NCI-H82 treated with DMSO at 0.1 percent for 48 hours (cell line): Measurements from ENCODE around the gene MYO5B.

Experiments
- DNase-seq: peaks from one replicate; lab custom pipeline; 2025; ENCODE audit not compliant: unreplicated experiment; lab: John Stamatoyannopoulos, UW

MYO5B gene

DNA sequence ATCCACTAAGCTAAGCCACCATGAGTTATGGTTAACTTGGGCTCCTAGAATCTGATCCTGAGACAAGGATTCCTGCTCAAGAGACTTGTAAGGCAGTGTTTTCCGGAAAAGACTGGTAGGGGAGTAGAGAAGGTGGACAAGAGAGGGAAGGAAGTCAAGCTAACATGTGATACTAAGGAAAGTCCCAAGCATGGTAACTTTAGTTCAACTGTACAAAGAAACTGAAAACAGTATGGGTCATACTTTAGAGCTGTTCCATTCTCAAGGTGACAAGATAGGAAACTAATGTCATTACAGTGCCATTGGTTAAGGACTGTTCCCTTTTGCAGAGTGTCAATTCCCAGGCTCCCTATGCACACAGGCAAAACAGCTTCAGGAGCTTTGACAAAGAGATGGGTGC is 5.8 kb downstream of the MYO5B start:
- no peak for DNase-seq

DNA sequence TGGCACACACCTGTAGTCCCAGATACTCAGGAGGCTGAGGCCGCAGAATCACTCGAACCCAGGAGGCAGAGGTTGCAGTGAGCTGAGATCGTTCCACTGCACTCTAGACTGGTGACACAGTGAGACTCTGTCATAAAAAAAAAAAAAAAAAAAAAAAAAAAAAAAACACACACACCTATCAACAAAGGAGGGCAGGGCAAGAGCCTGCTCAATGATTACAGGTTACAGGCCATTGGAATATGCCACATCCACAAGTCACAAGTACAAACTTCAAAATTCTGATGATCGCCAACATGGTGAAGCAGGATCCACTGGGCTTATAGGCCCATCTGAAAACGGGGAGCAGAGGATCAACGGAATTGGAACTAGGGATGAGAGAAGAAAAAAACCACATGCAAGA is 6.3 kb downstream of the MYO5B start:
- no peak for DNase-seq

DNA sequence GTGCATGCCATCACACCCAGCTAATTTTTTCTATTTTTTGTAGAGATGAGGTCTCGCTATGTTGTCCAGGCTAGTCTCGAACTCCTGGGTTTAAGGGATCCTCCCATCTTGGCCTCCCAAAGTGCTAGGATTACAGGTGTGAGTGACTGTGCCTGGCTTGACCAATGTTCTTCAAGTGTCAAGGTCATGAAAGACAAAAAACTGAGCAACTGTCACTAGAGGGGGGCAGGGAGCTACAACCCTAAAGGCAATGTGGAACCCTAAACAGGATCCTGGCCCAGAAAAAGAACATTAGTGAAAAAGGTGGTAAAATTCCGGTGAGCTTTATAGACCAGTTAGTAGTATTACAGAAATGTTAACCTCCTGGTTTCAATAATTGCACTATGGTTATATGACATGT is 7.3 kb downstream of the MYO5B start:
- no peak for DNase-seq

DNA sequence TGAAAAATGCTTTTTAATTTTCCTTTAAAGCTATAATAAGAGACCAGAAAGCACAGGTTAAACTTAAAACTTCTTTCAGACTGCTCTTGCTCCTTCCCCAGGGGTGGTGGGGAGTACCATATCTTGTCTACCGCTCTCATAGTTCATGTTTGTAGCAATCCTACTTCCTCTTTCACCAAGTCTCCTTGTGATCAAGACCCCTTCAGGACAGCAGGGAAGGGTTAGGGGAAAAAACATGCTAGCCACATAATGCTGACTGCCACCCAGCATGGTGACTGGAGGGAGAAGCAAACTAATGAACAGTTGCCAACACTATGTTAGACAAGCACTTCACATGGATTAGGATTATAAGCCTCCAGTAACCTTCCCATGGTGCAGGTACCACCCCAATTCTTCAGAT is 8.6 kb downstream of the MYO5B start:
- DNase-seq: no peak

DNA sequence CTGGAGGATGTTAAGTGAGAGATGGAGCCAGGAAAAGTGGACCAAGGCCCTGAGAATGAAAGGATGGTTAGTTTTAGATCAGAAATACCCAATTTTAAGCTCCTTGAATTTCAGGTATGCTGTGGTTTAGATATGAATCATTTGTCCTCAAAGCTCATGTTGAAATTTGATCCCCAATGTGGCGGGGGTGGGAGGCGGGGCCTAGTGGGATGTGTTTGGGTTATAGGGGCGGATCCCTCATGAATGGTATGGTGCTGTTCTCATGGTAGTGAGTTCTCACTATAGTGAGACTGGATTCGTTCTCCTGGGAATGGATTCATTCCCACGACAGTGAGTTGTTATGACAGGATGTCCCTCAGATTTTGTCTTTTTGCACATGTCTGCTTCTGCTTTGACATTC is 11.4 kb downstream of the MYO5B start:
- no peak for DNase-seq

DNA sequence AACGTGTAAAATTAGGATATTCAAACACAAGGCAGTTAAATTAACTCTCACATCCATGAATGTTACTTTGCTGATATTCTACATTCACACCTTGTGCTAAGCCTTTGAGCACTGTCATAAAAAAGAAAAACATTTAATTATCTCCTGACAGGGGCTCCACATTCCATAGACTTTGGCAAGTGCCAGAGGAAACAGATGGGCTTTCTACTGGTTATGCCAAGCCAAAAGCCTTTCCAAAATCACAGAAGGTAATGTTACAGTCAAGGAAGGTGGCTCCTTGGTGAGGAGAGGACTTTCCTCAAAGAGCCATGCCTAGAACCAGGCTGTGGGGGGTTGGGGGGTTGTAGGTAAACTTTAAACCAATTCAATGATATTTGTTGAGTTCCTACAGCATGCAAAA is 12.4 kb downstream of the MYO5B start:
- DNase-seq: no peak

DNA sequence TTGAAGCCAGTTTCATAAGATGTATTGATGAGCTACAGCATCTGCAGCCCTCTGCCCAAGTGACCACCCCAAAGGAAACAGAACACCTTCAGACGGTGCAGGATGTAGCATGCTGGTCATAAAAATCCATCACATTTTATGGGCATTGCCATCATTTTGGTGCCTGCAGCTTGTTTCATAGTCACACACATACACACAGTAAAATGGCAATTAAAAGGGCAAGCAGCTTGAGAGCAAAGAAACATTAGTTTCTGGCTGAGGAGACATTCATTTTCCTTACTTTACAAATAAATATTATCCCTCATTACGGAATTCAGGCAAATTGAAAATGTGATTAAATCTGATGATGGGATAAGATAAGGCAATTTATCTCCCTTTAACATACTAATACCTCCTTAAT is 13.4 kb downstream of the MYO5B start:
- DNase-seq: no peak

DNA sequence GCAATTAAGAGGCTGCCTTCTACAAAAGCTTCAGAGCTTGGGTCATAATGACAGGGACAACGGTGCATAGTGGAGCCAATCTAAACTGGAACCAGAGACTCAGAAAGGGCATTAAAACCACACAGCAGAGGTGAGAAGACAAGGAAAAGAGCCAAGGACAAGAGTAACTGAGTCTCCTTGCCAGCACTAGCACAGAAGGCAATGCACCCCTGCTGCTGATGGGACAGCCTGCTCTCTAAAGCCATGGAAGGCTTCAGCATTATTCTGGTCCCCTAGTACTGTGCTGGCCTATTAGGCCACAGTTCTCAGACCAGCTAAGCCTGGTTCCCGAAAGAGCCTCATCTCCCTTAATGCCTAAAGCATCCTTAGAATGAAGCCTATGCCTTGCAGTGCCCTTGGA is 15.5 kb downstream of the MYO5B start:
- no peak for DNase-seq

DNA sequence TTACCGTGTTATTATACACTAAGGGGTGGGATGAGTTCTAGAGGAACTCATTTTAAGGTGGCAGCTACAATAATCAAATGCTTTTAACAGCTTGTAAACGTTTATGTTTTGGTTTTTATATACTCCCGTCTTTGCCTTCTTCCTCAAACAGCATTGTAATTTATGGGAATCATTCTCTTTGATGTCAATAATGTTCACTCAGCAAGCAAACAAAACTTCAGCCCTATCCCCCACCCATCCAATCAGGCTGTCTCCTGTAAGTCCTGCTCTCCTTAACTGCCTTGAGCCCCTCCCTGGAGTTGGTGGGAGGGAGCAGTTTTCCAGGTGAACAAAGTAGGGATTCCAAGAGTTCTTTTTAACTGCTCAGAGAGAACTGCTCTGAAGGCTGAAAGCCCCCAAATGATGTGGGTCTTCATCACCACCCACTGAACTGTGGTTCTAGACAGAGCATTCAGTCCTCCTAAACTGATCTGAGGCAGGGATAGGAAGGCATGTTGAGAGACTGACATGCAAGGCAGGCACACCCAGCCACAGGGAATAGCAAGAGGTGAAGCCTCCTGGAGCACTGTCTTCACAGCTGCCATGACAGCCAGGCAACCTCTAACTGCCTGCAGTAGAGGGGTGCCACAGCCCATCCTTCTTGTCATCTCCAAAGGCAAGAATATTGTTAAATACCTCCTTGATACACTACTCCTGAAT is 17.5 kb downstream of the MYO5B start:
- no peak for DNase-seq

DNA sequence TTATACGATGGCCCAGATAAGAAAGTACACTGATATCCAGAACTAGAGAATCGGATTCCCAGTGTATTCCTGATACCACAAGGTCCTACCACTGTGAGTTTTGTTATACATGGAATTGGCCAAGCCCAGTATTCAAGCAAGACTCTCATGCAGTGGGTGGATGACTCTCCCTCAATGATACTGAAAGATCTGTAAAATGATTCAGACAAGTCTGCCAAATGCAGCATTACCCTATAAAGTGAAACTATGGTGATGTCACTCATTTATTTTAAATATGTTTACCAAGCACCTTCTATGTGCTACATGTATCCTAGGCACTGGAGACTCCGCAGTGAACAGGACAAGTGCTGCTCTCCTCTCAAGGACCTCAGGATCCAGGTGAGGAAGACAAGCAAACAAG is 22.6 kb downstream of the MYO5B start:
- DNase-seq: no peak

DNA sequence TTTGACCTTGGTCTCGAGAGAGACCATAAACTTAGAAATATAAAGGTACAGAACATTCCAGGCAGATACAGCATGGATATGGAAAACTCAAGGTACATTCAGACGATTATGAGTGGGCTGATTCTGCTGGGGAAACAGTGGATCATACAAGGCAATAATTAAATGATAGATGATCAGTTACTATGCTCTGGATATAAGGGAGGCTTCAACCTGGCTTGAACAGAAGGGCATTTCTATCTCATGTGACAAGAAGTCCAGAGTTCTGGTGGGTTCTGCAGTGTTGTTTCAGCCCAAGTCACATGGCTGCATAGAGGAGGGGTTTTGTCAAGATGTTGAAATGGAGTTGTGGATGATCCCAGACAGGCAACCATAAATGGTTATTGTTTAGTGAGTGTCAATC is 23.5 kb downstream of the MYO5B start:
- DNase-seq: no peak

DNA sequence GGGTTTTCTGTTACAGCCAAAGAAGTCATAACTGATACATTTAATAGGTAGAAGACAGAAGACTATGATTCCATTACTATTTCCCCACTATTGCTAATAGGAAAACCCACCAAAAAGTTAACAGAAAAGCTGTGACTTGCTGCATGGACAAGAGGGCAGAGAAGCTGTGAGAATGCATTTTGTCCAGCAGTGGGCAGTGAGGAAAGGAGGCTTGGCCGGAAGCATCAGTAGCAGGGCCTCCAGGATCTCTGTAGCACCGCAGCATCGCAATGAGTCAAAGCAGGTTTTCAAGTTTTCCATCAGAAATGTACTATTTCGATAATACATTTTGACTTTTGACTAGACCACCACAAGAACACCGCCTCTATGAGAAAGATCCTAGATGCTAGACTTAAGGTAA is 24.9 kb downstream of the MYO5B start:
- DNase-seq: no peak

DNA sequence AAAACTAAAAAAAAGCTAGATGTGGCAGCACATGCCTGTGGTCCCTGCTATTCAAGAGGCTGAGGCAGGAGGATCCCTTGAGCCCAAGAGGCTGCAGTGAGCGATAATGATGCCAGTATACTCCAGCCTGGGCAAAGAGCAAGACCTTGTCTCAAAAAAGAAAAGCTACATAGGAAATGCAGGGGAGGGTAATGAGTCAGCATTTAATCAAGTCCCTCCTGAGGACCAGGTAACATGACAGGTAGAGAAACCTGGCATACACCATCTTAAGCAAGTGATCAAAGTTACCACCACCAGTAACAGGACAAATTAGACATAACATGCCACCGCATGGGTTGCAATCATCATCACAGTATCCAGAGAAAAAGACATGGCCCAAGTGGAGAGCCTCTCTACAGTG is 25.8 kb downstream of the MYO5B start:
- DNase-seq: no peak

DNA sequence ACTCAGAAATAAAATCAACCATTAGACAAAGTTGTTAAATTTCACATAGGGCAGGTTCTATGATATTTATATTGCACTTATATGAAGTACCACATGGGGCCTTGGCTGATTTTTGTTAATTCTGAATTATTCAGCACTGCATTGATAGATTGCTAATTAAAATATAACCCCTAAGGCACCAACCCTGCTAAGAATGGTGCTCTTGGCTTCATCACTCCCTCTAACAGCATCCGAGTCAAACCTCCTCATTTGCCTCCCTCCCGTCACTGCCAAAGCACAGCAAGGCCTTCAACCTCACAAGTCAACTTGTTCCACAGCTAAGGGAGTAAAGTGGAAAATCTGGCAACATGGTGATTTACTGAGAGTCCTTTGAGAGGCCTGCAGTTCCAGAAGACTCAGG is 27.0 kb downstream of the MYO5B start:
- no peak for DNase-seq

DNA sequence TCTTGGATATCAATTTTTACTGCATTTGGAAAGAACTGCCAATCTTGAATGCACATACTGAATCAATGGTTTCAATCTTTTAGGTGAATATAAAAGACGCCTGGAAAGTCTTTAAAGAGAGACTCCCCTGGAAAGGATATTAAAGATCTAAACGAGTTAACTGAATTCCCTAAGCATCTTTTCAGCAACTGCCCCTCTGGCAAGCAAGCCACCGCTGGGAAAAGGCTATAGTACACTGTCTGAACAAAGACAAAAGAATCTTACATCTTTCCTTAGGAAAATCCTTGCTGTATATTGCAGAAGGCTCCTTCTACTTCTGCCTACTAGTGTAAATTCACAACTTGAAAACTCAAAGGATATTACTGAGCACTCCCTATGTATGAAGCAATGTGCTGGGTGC is 28.0 kb downstream of the MYO5B start:
- no peak for DNase-seq

DNA sequence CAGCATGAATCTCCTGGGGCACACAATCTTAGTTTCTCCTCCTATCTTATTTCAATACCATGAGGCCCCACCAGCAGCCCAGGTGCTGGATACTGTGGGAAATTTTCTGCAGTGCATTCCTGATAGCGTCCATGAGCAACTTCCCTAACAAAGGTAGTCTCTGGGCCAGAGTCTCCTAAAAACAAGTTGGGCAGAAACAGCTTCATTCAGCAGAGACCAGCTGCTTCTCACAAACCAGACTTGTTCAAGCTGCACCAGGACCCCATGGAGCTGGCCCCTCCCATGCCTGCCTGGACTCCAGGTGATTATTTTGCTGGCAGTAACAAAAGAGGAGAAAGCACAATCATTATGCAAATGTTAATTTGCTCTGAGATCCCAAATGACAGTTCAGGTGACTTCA is 31.4 kb downstream of the MYO5B start:
- no peak for DNase-seq

DNA sequence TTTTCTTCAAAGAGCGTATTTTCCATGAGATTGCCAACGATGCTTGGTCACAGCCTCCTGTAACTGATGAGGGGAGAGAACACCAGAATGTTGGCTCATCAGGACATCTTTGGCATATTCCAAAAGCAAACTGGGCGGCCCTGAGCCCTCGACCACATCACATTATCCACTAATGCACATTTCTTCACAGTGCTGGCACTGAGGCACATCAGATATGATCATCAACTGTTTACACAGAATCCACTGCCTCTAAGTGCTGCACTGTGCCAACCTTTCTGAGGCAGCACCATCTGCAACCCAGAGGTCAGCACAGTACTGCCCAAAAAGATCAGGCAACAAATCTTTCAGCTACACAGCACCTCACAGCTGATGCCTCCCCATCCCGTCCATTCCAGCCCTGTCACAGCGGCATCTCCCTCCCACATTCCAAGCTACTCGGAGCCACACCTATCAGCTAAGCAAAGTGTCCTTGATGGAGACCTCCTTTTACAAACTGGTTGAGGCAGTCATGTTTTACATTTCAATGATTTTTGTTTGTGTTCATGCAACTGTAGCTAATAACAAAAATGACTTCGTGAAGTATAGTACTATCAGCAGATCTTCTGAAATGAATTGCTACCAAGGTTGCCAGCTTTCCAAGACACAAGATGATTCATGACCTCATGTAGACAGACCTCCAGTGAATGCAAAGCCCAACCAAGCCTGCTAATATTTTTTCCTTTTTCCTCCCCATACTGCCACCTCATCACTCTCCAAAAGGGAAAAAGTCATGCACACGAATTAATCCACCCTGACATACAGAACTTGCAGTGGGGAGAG is 32.3 kb downstream of the MYO5B start:
- DNase-seq: no peak

DNA sequence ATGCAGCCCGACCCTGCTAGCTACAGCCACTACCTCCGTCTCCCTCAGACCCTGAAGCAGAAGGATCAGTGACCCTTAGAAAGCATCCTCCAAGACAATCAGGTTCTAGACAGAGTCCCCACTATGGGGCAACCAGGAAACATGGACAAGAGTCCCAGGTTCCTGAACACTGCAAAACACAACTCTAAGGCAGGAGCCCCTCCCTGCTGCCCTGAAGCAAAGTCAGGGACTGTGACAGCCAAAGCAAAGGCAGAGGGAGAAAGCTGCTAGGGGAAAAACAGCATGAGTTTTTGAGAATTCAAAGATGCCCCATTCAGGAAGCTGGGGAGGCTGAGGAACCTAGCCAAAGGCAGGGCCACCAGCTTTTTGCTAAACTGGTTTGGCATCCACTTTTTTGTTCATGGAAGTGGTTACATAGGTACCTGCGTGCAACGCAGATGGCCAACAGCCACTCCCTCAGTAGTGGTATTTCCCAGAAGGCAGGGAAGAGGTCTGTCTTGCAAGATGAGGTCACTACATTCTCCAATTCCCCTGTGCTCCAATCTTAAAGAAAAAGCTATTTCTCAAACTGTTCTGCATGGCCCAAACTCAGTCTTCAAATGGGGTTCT is 33.2 kb downstream of the MYO5B start:
- DNase-seq: no peak

DNA sequence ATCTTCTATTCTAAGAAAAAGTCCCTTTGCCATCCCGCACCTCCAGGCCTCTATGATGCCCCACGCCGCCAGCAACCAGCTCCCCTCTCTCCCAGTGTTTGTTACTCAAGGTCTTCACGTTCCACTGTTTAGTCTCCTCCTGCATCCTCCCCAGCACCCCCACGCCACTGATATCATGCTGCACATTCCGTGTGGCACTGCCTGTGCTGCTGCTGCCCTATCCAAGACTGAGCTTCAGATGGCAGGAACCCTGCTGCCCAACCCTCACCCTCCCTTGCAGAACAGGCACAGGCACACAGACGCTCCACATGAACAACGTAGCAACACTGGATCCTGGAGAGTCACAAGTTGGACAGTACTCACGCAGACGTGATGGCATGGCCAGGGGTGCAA is 35.3 kb downstream of the MYO5B start:
- no peak for DNase-seq

DNA sequence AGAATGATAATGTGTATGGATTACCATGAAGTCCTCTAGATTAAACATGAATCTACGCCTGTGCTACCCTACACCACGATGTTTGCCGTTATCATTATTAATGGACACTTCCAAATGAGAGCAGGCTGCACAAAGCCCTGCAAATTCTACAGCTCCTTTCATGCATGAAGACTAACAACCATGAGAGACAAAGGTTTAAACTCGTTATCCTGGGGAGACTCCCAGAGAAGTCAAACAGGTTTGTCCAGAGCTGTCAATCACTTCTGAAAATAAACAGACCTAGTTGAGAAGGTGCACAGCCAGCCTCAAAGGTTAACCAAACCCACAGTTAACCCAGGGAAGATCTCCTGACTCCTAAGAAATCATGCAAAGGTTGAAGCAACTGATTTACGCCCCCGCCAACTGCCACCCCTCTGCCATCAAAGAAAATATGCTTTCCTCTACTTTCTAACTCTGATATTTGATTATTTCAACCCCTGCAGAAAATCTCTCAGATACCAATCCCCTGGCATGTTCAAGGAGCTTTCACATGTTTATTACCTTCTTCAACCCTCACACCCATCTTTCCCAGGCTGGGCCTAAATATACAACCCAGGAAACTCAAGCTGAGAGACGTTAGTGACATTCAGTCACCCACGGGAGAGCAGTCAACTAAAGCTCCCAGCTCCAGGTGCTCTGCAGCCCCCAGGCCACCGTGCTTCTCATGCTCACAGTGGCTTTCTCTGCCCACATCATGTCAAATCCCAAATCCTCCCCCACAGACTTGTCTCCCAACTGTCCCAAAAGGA is 35.9 kb downstream of the MYO5B start:
- DNase-seq: no peak

DNA sequence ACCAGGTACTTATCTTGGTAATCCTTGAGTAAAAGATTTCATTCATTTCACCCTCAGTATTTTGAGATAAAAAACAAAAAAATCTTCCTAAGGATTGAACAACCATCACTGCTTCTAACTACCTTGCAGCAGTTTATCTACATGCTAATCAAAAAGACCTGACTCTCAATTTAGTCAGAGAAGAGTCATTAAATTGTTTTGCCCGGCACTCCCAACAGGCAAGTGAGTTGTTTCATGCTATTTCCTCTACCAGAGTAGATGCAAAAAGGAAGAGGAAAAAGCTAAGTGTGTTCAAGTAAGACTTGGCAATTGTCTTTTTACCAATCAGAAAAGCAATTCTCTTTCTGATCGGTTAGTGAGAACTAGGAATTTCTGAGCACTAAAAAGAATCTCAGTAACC is 39.5 kb downstream of the MYO5B start:
- DNase-seq: no peak

DNA sequence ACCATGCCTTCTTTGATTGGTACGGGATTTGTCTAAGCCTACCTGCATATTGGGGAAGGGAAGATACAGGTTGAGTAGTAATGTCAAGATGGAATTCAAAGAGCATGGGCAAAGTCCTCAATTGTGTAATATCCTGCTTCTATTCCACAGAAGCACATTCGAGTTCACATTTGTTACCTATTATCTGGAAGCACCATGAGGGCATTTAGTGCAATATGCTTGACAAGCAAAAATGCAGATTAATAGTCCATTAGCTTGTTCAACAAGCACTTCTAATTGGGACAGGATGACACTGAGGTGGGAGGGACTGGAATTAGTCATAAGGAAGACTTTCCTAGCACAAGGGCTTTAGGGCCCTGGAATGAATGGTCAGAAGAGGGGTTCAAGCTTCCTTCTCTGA is 40.5 kb downstream of the MYO5B start:
- DNase-seq: no peak
